A673 (cell line): ENCODE results near the gene ZSCAN12.

ENCODE experiments used
- CTCF ChIP-seq: fragments of 300-800, 200-600 bp; sonication (generic); conservative IDR thresholded peaks from 2 replicates; pipeline ENCODE4 v1.5.1; 2017; ENCODE audit warnings: low read depth, mild to moderate bottlenecking, antibody characterized with exemption, low read length, moderate library complexity, mixed read lengths
- EZH2 ChIP-seq: fragments of 200-600 bp; sonication (generic); IDR thresholded peaks from 2 replicates; pipeline ENCODE4 v1.6.1; 2017; ENCODE audit warnings: borderline replicate concordance, low read depth, mild to moderate bottlenecking, mixed read lengths, antibody characterized with exemption, low read length; ENCODE audit not compliant: poor library complexity, severe bottlenecking

DNA sequence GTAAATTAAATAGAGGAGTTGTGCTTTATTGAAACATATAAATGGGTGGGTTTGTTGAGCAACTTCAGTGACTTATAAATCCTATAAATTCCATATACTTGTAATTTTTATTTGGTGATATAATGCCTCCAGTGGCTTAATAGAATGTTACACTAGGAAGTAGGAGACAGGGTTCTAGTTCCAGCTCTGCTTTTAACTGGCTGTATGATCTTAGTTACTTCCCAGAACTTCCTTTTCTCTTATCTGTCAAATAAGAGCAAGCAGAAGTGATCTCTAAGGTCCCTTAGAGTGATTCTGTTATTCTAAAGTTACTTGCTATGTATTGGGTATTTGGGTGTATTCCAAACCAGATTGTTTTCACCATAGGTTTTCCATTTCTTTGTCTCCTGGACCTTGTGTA lies 33.6 kb upstream of the ZSCAN12 start:
- no peak for TF ChIP-seq EZH2
- TF ChIP-seq CTCF: no peak
